Upper lobe of right lung (tissue), 1 donor: ENCODE results near the gene PSMB1. TPM values are rescaled to one million over a fixed set of nuclear protein-coding genes. Genes with fewer than 3 reads are reported as not detected.
A peak's percentile ranks its signal among the peaks of the same experiment; 100 is the strongest.

Experiments
- ATAC-seq: fragments of 200-7000 bp; cut with Tn5 transposase; one replicate; pipeline ENCODE4 v1.9.1; 2020; ENCODE audit warnings: mild to moderate bottlenecking, moderate library complexity
- DNase-seq: peaks from one replicate; pipeline ENCODE4 v3.0.0-alpha.2; 2020
- H3K27ac ChIP-seq: fragments of 200-600 bp; one replicate; pipeline ENCODE4 v1.8.0; 2022
- H3K27me3 ChIP-seq: fragments of 200-600 bp; one replicate; pipeline ENCODE4 v1.8.0; 2022; ENCODE audit warnings: mild to moderate bottlenecking
- H3K36me3 ChIP-seq: fragments of 200-600 bp; one replicate; pipeline ENCODE4 v1.8.0; 2022
- H3K4me1 ChIP-seq: fragments of 200-600 bp; one replicate; pipeline ENCODE4 v1.8.0; 2022
- H3K4me3 ChIP-seq: fragments of 200-600 bp; one replicate; pipeline ENCODE4 v1.8.0; 2022; ENCODE audit warnings: mild to moderate bottlenecking
- H3K9me3 ChIP-seq: fragments of 200-600 bp; one replicate; pipeline ENCODE4 v1.8.0; 2022
- intact Hi-C: fragments of 100-400 bp; cut with DNase I; formaldehyde crosslinking; loops from one replicate; pipeline ENCODE4 v1.11.0; 2022
- total RNA-seq: library from RNA; stranded (reverse); fragmentation: NEBNext Ultra II Directional; extraction: Animal tissue kit (Norgen Biotek cat#: 25700); gene quantifications from one replicate; pipeline ENCODE4 v1.2.1, GENCODE V29; 2021
- TF ChIP-seq, protein P1 (sequence below): fragments of 200-600 bp; IDR thresholded peaks from one replicate; pipeline ENCODE4 v1.8.0; 2022; ENCODE audit warnings: antibody characterized with exemption
- donor health status: DM: no; HTN: yes; CAD: no; lungs with severe emphysema.

Gene PSMB1
- total RNA-seq, 1 donor from 2014 or later = 111 TPM

DNA sequence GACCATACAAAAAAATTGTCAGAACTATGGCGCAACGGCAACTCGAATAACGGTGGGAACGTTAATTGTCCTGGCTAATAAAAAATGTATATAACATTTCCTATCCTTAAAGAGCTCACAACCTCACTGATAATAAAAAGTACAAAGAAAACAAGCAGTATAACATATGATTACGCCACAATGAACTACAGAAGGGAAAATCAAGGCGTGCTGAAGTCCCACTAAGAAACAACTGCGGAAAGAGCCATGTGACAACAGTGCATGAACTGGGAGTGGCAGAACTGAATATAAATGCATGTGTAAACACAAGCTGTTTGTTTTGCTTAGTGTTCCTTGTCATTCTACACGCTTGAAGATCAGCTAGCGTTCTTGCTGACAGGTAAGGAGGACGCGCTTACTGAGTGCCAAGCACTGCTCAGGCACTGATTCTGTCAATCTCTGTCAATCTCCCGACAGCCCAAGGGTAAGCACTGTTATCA is 466 bp upstream of the PSMB1 start:
- peaks cover 39% of the 10 kb centered on the region for H3K4me1 ChIP-seq
- H3K36me3 ChIP-seq = peaks cover 25% of the 10 kb centered on the region
- TF ChIP-seq, protein P1, sequence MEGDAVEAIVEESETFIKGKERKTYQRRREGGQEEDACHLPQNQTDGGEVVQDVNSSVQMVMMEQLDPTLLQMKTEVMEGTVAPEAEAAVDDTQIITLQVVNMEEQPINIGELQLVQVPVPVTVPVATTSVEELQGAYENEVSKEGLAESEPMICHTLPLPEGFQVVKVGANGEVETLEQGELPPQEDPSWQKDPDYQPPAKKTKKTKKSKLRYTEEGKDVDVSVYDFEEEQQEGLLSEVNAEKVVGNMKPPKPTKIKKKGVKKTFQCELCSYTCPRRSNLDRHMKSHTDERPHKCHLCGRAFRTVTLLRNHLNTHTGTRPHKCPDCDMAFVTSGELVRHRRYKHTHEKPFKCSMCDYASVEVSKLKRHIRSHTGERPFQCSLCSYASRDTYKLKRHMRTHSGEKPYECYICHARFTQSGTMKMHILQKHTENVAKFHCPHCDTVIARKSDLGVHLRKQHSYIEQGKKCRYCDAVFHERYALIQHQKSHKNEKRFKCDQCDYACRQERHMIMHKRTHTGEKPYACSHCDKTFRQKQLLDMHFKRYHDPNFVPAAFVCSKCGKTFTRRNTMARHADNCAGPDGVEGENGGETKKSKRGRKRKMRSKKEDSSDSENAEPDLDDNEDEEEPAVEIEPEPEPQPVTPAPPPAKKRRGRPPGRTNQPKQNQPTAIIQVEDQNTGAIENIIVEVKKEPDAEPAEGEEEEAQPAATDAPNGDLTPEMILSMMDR = no peak
- H3K27ac ChIP-seq = peak overlapping the region; percentile 94
- H3K27me3 ChIP-seq = no peaks in the 10 kb centered on the region
- H3K9me3 ChIP-seq = no peaks in the 10 kb centered on the region
- DNase-seq (no peak), ATAC-seq (peak; percentile 30)
- peak overlapping the region; percentile 92 for H3K4me3 ChIP-seq
- intact Hi-C loops = no loop called here

DNA sequence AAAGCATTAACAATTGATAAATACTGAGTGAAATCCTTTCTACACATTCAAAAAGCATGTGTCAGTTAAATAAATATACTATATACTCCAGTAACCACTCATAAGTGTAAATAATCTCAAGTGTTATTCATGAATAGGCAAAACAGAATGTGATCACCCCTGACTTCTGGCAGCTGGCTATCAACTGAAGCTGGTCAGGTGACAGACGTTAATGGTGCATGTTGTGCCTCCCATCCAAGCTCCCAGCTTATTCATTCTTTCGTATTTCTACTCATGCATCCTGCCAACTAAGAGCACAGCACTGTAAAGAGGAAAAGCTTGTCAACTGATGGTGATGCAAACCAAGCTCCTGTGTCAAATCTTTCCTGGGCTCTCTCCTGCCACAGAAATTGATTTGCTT is 7.7 kb downstream of the PSMB1 start:
- Histone ChIP-seq H3K36me3 (peaks cover 88% of the 10 kb centered on the region), H3K27ac (no peak overlapping the region), H3K27me3 (no peaks in the 10 kb centered on the region), H3K4me3 (no peak overlapping the region), H3K9me3 (no peaks in the 10 kb centered on the region), H3K4me1 (peaks cover 10% of the 10 kb centered on the region)
- ATAC-seq (peak; percentile 47), DNase-seq (no peak)
- TF ChIP-seq, protein P1 = no peak
- intact Hi-C loops = no loop called here

DNA sequence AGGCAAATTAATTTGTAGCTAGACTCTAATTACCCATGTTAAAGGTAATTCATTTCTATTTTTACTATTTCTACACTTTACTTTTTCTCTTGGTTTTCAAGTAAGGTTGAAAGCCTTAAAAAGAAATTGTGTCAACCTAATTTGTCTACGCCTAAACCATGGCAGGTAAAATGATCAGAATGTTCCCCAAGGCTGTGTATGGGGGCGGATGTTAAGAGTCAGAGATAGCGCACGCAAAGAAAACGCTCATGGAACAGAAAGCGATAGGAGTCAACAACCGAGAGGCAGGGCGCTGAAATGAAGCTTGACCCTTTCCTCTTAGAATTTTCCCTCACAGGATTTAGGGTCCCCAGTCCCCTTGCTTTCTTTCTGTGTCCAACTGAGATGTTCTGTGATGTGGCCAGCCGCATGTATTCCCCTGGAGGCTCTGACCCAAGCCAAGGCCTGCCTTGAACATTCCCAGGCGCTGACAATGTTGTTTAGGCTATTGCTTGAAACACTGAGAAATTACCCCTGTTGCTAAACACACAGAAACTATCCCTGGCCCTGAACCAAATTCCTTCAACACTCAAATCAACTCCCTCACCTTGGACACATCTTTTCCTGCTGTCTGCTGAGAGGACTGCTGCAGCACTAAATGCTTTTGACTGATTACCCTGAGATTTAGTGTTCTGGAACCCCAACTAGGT is 10.9 kb downstream of the PSMB1 start:
- H3K4me1 ChIP-seq = no peaks in the 10 kb centered on the region
- no peaks in the 10 kb centered on the region for H3K27me3 ChIP-seq
- TF ChIP-seq, protein P1 = no peak
- H3K27ac ChIP-seq = no peak overlapping the region
- no peak overlapping the region for H3K4me3 ChIP-seq
- intact Hi-C loops = no loop called here
- H3K9me3 ChIP-seq = no peaks in the 10 kb centered on the region
- H3K36me3 ChIP-seq = peaks cover 99% of the 10 kb centered on the region
- DNase-seq = no peak
- ATAC-seq = no peak

DNA sequence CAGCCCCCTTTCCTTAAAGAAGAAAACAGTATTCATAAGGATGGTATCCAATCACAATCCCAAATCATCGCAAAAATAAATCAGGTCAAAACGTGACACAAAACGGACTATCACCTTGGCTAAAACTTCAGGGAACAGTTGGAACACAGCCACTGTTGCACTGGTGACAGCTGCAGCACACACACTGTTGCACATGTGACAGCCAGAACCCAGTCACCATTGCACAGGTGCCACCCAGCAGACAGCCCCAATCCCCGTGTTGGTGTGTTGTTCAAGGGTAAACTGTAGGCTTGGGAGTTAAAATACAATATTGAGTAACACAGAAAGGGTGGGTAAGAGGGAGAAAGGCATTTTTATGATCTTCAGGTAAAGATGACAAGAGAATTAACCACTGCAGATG is 15.8 kb downstream of the PSMB1 start:
- Histone ChIP-seq H3K36me3 (peaks cover 98% of the 10 kb centered on the region), H3K27ac (no peak overlapping the region), H3K4me3 (no peak overlapping the region), H3K27me3 (no peaks in the 10 kb centered on the region), H3K9me3 (no peaks in the 10 kb centered on the region), H3K4me1 (no peaks in the 10 kb centered on the region)
- TF ChIP-seq, protein P1 = no peak
- no peak for ATAC-seq
- DNase-seq = no peak
- intact Hi-C loops = no loop called here

DNA sequence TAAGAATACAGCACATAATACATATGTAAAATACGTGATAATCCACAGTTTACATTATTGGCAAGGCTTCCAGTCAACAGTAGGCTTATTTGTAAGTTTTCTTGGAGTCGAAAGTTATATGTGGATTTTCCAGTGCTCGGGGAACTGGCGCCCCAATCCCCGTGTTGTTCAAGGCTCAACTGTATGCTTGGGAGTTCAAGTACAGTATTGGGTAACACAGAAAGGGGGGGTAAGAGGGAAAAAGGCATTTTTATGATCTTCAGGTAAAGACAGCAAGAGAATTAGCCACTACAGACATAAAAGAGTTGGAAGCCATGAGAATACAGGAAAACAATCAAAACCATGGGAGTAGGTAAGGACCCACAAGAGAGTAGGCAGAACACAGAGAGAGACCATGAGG is 16.4 kb downstream of the PSMB1 start:
- ATAC-seq (no peak), DNase-seq (no peak)
- Histone ChIP-seq H3K27me3 (no peaks in the 10 kb centered on the region), H3K4me3 (no peak overlapping the region), H3K4me1 (no peaks in the 10 kb centered on the region), H3K36me3 (peaks cover 91% of the 10 kb centered on the region), H3K9me3 (no peaks in the 10 kb centered on the region), H3K27ac (no peak overlapping the region)
- TF ChIP-seq, protein P1 = no peak
- intact Hi-C loops = no loop called here

DNA sequence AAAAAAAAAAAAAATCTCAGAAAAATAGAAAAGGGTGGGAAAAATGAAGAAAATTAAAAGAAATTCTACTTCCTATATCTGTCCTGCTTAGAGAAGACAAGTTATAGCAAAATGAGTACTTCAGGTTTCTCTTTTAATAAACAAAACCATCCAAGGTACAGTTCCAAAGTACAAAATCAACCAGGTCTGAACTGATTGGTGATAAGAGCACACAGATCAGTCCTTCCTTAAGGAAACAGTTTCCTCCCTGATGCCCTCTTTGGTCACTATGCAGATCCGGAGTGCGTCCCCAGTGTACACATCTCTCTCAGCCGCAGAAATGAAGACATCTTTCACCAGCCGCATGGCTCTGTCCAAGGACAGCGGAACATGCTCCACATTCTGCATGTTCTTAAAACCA is 18.1 kb downstream of the PSMB1 start:
- Histone ChIP-seq H3K27ac (no peak overlapping the region), H3K9me3 (no peaks in the 10 kb centered on the region), H3K27me3 (no peaks in the 10 kb centered on the region), H3K4me3 (no peak overlapping the region), H3K4me1 (no peaks in the 10 kb centered on the region), H3K36me3 (peaks cover 76% of the 10 kb centered on the region)
- DNase-seq (no peak), ATAC-seq (no peak)
- TF ChIP-seq, protein P1 = no peak
- intact Hi-C loops = no loop called here
